ENCODE results near the gene MPV17L.
"Not testable (repeated sequence)": the region's sequence is repeated elsewhere in the genome, so short reads cannot be mapped to it uniquely, and the experiment has no call there.

The MPV17L gene

DNA sequence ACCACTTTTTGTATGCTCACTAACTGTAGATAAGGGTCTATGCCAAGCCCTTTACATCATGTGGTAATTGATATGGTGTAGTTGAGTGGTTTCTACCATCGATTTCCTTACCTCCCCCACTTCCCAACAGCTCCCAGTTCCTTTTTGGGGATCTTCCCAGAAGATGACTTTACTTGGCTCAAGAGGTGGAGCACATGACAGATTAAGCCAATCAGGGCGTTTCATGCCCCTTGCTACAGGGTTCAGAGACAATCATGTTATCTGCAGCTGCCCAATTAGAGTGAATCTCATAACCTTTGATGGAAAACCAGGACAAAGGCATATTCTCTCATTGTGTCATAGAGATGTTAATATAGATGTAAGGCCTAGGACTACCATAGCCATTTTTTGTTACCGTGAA is 22.7 kb downstream of the MPV17L start:
- H3K9ac ChIP-seq (ENCODE audit: low read length) = no peak overlapping the region
- H3K36me3 ChIP-seq (ENCODE audit: control insufficient read depth, insufficient read depth, low read length) = no peaks in the 10 kb centered on the region
- peaks cover 7% of the 10 kb centered on the region for H3K4me1 ChIP-seq (ENCODE audit: control insufficient read depth, insufficient read depth, low read length)
- H3K27me3 ChIP-seq (ENCODE audit: control insufficient read depth, insufficient read depth, low read length) = no peaks in the 10 kb centered on the region
- no peaks in the 10 kb centered on the region for H3K9me3 ChIP-seq (ENCODE audit: control insufficient read depth, low read length)
- no peak overlapping the region for H3K4me3 ChIP-seq (ENCODE audit: low read length)

DNA sequence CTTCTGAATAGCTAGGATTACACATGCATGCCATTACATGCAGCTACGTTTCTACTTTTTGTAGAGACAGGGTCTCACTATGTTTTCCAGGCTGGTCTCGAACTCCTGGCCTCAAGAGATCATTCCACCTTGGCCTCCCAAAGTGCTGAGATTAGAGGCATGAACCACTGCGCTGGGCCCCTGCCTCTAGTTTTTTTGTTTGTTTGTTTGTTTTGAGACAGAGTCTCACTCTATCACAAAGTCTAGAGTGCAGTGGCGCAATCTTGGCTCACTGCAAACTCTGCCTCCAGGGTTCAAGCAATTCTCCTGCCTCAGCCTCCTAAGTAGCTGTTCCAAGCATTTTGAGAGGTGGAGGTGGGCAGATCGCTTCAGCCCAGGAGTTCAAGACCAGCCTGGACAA is 26.1 kb downstream of the MPV17L start:
- not testable (repeated sequence) for H3K27me3 ChIP-seq (ENCODE audit: control insufficient read depth, insufficient read depth, low read length); H3K9me3 ChIP-seq (ENCODE audit: control insufficient read depth, low read length); H3K9ac ChIP-seq (ENCODE audit: low read length); H3K4me3 ChIP-seq (ENCODE audit: low read length); H3K4me1 ChIP-seq (ENCODE audit: control insufficient read depth, insufficient read depth, low read length); H3K36me3 ChIP-seq (ENCODE audit: control insufficient read depth, insufficient read depth, low read length)

DNA sequence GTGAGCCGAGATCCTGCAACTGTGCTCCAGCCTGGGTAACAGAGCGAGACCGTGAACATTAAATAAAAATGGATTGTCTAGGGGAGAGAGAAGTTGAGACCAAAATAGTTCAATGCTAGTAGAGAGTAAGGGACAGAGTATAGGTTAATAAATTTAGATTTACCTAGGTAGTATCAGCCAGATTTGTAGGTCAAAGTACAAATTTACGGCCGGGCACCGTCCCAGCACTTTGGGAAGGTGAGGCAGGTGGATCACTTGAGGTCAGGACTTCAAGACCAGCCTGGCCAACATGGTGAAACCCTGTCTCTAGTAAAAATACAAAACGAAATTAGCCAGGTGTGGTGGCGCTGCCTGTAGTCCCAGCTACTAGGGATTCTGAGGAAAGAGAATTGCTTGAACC is 26.7 kb downstream of the MPV17L start:
- no peak overlapping the region for H3K4me3 ChIP-seq (ENCODE audit: low read length)
- H3K4me1 ChIP-seq (ENCODE audit: control insufficient read depth, insufficient read depth, low read length) = peaks cover 7% of the 10 kb centered on the region
- H3K9me3 ChIP-seq (ENCODE audit: control insufficient read depth, low read length) = no peaks in the 10 kb centered on the region
- no peaks in the 10 kb centered on the region for H3K27me3 ChIP-seq (ENCODE audit: control insufficient read depth, insufficient read depth, low read length)
- no peaks in the 10 kb centered on the region for H3K36me3 ChIP-seq (ENCODE audit: control insufficient read depth, insufficient read depth, low read length)
- no peak overlapping the region for H3K9ac ChIP-seq (ENCODE audit: low read length)

DNA sequence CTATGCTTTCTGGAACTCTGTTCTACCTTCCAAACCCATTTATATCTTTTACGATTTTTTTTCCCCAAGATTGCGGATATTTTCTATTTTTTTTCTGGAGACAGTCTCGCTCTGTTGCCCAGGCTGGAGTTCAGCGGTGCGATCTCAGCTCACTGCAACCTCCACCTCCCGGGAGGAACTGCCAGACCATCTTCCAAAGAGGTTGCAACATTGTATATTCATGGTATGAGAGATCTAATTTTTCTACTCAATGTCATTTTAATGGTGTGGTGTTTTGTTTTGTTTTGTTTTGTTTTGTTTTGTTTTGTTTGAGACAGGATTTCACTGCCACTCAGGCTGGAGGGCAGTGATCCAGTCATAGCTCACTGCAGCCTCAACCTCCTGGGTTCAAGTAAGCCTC is 30.3 kb downstream of the MPV17L start:
- Histone ChIP-seq H3K9ac (ENCODE audit: low read length) (no peak overlapping the region), H3K36me3 (ENCODE audit: control insufficient read depth, insufficient read depth, low read length) (no peaks in the 10 kb centered on the region), H3K27me3 (ENCODE audit: control insufficient read depth, insufficient read depth, low read length) (no peaks in the 10 kb centered on the region), H3K9me3 (ENCODE audit: control insufficient read depth, low read length) (no peaks in the 10 kb centered on the region), H3K4me3 (ENCODE audit: low read length) (no peak overlapping the region), H3K4me1 (ENCODE audit: control insufficient read depth, insufficient read depth, low read length) (peaks cover 7% of the 10 kb centered on the region)

DNA sequence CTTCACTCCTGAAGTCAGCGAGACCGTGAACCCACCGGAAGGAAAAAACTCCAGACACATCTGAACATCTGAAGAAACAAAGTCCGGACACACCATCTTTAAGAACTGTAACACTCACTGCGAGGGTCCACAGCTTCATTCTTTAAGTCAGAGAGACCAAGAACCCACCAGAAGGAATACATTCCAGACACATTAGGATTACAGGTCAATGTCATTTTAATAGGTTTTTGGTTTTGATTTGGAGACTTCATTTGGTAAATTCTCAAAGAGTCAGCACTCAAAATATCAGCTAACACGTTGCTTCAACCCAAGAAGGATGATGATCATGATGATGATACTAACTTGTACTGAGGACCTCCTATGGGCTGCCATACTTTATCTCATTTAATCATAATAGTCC is 31.2 kb downstream of the MPV17L start:
- Histone ChIP-seq H3K9ac (ENCODE audit: low read length) (no peak overlapping the region), H3K4me1 (ENCODE audit: control insufficient read depth, insufficient read depth, low read length) (peaks cover 7% of the 10 kb centered on the region), H3K4me3 (ENCODE audit: low read length) (no peak overlapping the region), H3K9me3 (ENCODE audit: control insufficient read depth, low read length) (no peaks in the 10 kb centered on the region), H3K27me3 (ENCODE audit: control insufficient read depth, insufficient read depth, low read length) (no peaks in the 10 kb centered on the region), H3K36me3 (ENCODE audit: control insufficient read depth, insufficient read depth, low read length) (no peaks in the 10 kb centered on the region)

DNA sequence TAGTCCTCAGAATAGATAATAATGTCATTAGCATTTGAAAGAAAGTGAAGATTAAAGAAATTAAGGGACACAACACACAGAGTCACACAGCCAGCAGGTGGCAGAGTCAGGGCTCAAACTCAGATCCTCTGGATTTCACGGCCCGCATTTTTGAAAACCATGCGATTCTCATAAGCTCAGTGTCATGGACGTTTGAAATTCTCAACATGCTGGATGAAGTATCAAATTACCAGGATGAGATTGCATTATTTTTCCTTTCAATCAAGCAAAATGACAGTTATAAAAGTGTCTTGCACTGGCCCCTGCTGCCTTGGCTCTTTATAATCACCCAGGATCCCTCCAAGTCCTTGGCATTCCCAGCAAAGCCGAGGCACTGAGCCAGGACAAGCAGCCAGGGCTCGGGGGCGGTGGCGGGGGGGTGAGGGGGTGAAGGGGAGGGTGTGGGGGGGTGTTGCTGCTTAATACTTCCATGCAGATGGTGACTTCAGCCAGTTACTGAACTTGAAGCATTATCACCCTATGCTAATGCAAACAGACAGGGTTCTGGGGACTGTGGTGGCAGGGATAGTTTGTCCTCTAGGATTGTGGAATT is 32.2 kb downstream of the MPV17L start:
- no peak overlapping the region for H3K4me3 ChIP-seq (ENCODE audit: low read length)
- H3K27me3 ChIP-seq (ENCODE audit: control insufficient read depth, insufficient read depth, low read length) = no peaks in the 10 kb centered on the region
- no peak overlapping the region for H3K9ac ChIP-seq (ENCODE audit: low read length)
- H3K9me3 ChIP-seq (ENCODE audit: control insufficient read depth, low read length) = no peaks in the 10 kb centered on the region
- H3K4me1 ChIP-seq (ENCODE audit: control insufficient read depth, insufficient read depth, low read length) = no peaks in the 10 kb centered on the region
- no peaks in the 10 kb centered on the region for H3K36me3 ChIP-seq (ENCODE audit: control insufficient read depth, insufficient read depth, low read length)

DNA sequence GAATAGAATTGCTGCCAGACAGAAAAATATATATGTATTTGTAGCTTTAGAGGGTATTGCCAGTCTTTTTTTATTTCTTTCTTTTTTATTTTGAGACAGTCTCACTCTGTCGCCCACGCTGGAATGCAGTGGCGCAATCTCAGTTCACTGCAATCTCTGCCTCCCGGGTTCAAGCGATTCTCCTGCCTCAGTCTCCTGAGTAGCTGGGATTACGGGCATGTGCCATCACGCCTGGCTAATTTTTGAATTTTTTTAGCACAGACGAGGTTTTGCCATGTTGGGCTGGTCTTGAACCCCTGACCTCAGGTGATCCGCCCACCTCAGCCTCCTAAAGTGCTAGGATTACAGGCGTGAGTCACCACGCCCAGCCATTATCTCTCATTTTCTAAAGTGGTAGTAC is 35.3 kb downstream of the MPV17L start:
- H3K27me3 ChIP-seq (ENCODE audit: control insufficient read depth, insufficient read depth, low read length) = peaks cover 26% of the 10 kb centered on the region
- not testable (repeated sequence) for H3K4me3 ChIP-seq (ENCODE audit: low read length); H3K4me1 ChIP-seq (ENCODE audit: control insufficient read depth, insufficient read depth, low read length); H3K9ac ChIP-seq (ENCODE audit: low read length); H3K9me3 ChIP-seq (ENCODE audit: control insufficient read depth, low read length); H3K36me3 ChIP-seq (ENCODE audit: control insufficient read depth, insufficient read depth, low read length)

DNA sequence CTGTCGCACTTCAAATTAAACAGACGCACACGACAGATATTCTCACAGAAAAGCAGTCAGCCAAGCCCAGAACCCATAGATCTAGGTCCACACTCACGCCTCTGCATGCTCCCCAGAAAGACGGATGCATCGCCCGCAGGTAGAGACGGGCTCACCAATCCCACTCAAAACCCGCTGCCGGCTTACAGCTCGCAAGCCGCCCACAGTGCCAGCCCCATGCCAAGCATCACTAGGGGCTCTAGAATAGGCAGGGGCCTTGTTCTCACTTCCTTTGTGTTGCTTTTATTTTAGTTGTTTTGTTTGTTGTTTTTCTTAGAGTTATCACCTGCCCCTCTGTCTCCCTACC is 38.5 kb downstream of the MPV17L start:
- H3K36me3 ChIP-seq (ENCODE audit: control insufficient read depth, insufficient read depth, low read length) = no peaks in the 10 kb centered on the region
- H3K9ac ChIP-seq (ENCODE audit: low read length) = no peak overlapping the region
- peaks cover 27% of the 10 kb centered on the region for H3K27me3 ChIP-seq (ENCODE audit: control insufficient read depth, insufficient read depth, low read length)
- no peaks in the 10 kb centered on the region for H3K4me1 ChIP-seq (ENCODE audit: control insufficient read depth, insufficient read depth, low read length)
- no peak overlapping the region for H3K4me3 ChIP-seq (ENCODE audit: low read length)
- no peaks in the 10 kb centered on the region for H3K9me3 ChIP-seq (ENCODE audit: control insufficient read depth, low read length)

DNA sequence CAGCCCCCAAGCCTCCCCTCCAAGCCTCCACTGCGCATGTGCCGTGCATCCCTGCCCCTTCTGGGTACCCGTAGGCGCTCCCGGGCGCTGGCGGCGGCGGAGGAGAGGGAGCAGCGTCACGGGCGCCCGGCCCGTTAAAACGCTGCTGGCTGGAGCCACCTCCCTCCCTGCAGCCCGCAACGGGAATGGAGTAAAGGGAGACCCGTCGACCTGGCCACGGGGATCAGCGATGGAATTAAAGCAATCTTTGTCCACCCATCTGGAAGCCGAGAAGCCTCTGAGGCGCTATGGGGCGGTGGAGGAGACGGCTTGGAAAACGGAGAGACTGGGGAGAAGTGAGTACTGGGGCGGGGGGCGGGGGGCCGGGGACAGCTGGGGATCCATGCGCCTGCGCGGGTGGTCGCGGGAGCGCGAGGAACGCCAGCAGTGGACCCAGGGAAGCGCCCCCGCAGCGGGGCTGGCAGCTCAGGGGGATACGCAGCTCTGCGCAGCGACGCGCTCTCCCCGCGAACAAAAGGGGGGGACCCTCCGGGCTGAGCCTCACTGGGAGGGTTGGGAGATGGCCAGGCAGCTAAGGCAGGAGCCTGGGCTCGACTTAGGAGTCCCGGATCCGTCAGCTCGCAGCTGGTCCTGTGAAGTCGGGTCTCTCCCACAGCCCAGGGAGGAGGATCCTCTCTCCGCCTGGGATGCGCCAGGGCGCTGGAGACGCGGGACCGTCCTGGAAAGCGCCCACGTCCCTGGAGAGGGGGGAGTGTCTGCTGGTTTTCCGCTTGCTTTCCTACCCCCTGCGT is 39.1 kb downstream of the MPV17L start, which contains the start of gene BMERB1:
BMERB1 (plus strand) TSS at position 164 of the 791 bp plus-strand sequence; CDS start at position 230, 66 bp downstream.
- Histone ChIP-seq H3K9me3 (ENCODE audit: control insufficient read depth, low read length) (no peaks in the 10 kb centered on the region), H3K4me1 (ENCODE audit: control insufficient read depth, insufficient read depth, low read length) (no peaks in the 10 kb centered on the region), H3K36me3 (ENCODE audit: control insufficient read depth, insufficient read depth, low read length) (no peaks in the 10 kb centered on the region), H3K9ac (ENCODE audit: low read length) (peak within 1 kb of the TSS; percentile 70), H3K27me3 (ENCODE audit: control insufficient read depth, insufficient read depth, low read length) (peaks cover 27% of the 10 kb centered on the region), H3K4me3 (ENCODE audit: low read length) (peak within 1 kb of the TSS; percentile 44)

DNA sequence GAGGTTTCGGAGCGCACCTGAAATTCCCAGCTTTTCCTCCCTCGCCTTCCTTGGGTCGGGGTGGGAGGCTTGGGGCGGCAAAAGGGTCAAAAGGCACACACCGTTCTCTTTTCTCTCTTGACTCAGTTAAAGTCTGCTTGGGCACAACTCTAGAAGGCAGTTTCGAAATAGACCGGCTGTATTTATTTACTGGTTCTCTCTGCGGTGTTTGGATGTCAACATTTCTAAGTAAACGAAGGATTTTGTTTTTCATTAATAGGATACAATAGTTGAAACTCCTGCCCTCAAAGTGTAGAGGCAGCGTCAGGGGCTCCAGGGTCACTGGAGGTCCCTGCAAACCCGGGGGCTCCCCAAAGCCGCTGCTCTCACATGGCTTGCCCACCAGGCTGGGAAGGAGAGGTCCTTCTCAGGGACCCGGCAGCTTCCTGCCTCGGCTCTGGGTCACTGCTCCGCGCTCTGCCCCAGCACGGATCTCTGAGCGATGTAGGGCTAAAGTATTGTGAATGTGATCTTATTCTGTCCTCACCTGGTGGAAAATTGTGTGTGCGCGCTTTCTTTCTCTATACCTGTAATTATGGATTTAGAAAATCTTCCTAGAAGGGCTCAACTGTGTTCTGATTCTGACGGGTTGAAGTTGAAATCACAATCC is 39.8 kb downstream of the MPV17L start:
- H3K27me3 ChIP-seq (ENCODE audit: control insufficient read depth, insufficient read depth, low read length) = peaks cover 27% of the 10 kb centered on the region
- H3K9me3 ChIP-seq (ENCODE audit: control insufficient read depth, low read length) = no peaks in the 10 kb centered on the region
- H3K9ac ChIP-seq (ENCODE audit: low read length) = peak overlapping the region; percentile 70
- H3K4me1 ChIP-seq (ENCODE audit: control insufficient read depth, insufficient read depth, low read length) = peaks cover 7% of the 10 kb centered on the region
- peak overlapping the region; percentile 44 for H3K4me3 ChIP-seq (ENCODE audit: low read length)
- H3K36me3 ChIP-seq (ENCODE audit: control insufficient read depth, insufficient read depth, low read length) = no peaks in the 10 kb centered on the region

DNA sequence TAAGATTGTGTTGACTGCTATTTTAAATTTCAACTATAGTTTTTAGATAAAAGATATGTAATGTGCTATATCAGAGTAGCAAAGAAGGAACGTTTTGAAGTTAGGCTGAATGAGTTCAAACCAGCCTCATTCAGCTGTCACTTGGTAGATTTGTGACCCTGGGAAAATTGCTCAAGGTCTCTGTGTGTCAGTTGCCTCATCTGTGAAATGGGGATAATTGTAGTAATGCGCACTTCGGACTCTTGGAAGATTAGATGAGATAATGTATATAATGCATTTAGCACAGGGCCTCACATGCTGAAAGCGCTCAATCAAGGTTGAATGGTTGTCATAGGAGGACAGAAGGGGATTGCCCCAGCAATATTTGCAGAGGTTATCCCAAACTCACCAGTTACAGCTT is 43.5 kb downstream of the MPV17L start:
- H3K9ac ChIP-seq (ENCODE audit: low read length) = no peak overlapping the region
- peaks cover 18% of the 10 kb centered on the region for H3K27me3 ChIP-seq (ENCODE audit: control insufficient read depth, insufficient read depth, low read length)
- no peaks in the 10 kb centered on the region for H3K9me3 ChIP-seq (ENCODE audit: control insufficient read depth, low read length)
- no peak overlapping the region for H3K4me3 ChIP-seq (ENCODE audit: low read length)
- H3K4me1 ChIP-seq (ENCODE audit: control insufficient read depth, insufficient read depth, low read length) = peaks cover 34% of the 10 kb centered on the region
- no peaks in the 10 kb centered on the region for H3K36me3 ChIP-seq (ENCODE audit: control insufficient read depth, insufficient read depth, low read length)

DNA sequence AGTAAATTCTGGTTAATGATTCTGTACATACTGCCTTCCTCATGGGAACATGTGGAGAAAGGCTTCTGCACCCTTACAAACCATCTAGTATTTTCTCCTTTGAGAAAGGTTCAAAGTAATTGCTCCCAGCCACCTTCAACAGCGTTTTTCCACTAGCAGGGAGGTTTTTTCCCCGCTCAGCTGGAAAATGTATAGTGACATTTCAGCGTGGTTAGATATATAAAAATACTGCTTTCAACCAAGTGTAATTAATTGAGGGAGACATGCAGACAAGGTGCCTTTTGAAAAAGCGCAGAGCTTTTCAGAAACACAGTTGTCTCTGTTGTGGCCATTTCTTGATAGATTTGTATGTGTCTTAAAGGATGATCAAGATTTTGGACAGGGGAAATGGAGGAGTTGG is 44.0 kb downstream of the MPV17L start:
- peaks cover 34% of the 10 kb centered on the region for H3K4me1 ChIP-seq (ENCODE audit: control insufficient read depth, insufficient read depth, low read length)
- H3K27me3 ChIP-seq (ENCODE audit: control insufficient read depth, insufficient read depth, low read length) = peaks cover 14% of the 10 kb centered on the region
- H3K9ac ChIP-seq (ENCODE audit: low read length) = no peak overlapping the region
- H3K4me3 ChIP-seq (ENCODE audit: low read length) = no peak overlapping the region
- no peaks in the 10 kb centered on the region for H3K9me3 ChIP-seq (ENCODE audit: control insufficient read depth, low read length)
- H3K36me3 ChIP-seq (ENCODE audit: control insufficient read depth, insufficient read depth, low read length) = no peaks in the 10 kb centered on the region

Measured in mucosa of stomach (tissue), 1 donor.